Tibial nerve (tissue), 3 donors: ENCODE data around the gene HIRIP3.

Experiments
- CTCF ChIP-seq, 5 experiments: fragments of 200-600 bp in 3 of 5; fragments of 450-650 bp in 2 of 5; sonication (generic) in 3 of 5; IDR thresholded peaks; one replicate each; pipeline ENCODE4 v1.5.1; 2016 to 2019; ENCODE audit warnings: antibody characterized with exemption in 5 of 5, mild to moderate bottlenecking in 3 of 5, moderate library complexity in 2 of 5
- POLR2A ChIP-seq, 2 donors: fragments of 450-650 bp; IDR thresholded peaks; one replicate each; pipeline ENCODE4 v1.6.1; 2017; ENCODE audit warnings: antibody characterized with exemption in 2 of 2, mild to moderate bottlenecking in 2 of 2, moderate library complexity in 2 of 2

DNA sequence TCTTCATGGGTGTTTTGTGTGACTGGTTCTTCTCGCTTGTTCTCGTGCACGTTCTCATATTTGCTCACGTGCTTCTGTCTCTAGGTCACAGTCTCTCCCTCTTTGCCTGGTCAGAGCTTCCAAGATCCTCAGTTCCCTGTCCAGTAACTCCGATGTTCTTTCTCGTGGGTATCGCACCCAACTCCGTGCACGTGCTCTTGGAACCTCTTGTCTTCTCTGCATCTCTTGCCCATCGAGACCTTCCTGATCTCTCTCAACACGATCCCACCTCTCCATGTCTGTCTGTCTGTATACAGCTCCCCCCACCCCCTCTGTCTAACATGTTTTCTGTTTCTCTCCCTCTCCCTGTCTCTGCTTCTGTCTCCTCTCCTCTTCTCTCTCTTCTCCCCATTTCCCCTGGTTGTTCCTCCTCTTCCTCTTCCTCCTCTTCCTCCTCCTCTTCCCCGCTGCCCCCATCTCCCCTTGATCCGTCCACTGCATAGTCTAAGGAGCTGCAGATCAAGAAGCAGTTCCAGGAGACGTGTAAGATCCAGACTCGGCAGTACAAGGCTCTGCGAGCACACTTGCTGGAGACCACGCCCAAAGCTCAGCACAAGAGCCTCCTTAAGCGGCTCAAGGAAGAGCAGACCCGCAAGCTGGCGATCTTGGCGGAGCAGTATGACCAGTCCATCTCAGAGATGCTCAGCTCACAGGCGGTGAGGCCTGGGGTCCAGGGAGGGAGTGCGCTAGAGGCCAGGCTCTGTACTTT, 6.1 kb downstream of the HIRIP3 start:
- TF ChIP-seq POLR2A (IDR thresholded peaks at IDR 0.05) = no peak
- TF ChIP-seq CTCF (IDR thresholded peaks at IDR 0.05) = no peak
